ENCODE measurements around the gene LRP6.

The LRP6 gene

GRCh38 chr12:12301122-12301521 is 34.3 kb upstream of the LRP6 start:
- Histone ChIP-seq H3K4me3 (ENCODE audit: severe bottlenecking) (no peak overlapping the region), H3K27ac (ENCODE audit: poor library complexity, severe bottlenecking) (no peak overlapping the region), H3K9me3 (ENCODE audit: severe bottlenecking) (no peaks in the 10 kb centered on the region), H3K4me1 (ENCODE audit: insufficient read depth, poor library complexity, severe bottlenecking) (no peaks in the 10 kb centered on the region), H3K36me3 (ENCODE audit: low read depth) (no peaks in the 10 kb centered on the region), H3K27me3 (ENCODE audit: insufficient read depth, poor library complexity, severe bottlenecking) (no peaks in the 10 kb centered on the region)
- ATAC-seq (ENCODE audit: low read depth) (no peak), DNase-seq (ENCODE audit: low spot score) (no peak)
- TF ChIP-seq CTCF (IDR thresholded peaks at IDR 0.05; ENCODE audit: poor library complexity, severe bottlenecking), result no peak

DNA sequence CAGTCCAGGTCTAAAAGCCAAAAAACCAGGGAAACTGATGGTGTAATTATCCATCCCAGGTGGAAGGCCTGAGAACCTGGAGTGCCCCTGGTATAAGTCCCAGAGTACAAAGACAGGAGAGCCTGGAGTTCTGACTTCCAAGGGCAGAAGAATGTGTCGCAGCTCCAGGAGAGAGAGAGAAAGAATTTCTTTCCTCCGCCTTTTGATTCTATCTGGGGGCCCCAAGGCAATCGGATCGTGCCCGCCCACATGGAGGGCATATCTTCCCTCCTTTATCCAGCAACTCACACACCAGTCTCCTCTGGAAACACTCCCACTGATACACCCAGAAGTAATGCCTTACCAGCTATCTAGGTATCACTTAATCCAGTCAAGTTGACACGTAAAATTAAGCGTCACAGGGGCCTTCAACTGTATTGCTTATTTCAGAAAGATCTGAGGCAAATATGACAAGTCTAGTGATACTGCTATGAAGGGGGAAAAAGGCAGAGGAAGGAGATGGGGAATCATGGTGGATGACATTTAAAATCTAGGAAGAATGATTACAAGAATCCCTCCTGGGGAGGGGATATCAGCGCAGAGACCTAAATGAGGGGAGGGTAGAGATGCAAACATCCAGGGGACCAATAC is 30.5 kb upstream of the LRP6 start:
- H3K27ac ChIP-seq (ENCODE audit: poor library complexity, severe bottlenecking), result no peak overlapping the region

GRCh38 chr12:12294215-12295005 is 27.6 kb upstream of the LRP6 start:
- DNase-seq (ENCODE audit: low spot score) (no peak), ATAC-seq (ENCODE audit: low read depth) (no peak)
- no peak overlapping the region for H3K27ac ChIP-seq (ENCODE audit: poor library complexity, severe bottlenecking)

More for the DNA sequence above, 30.5 kb upstream of the LRP6 start:
- ATAC-seq (ENCODE audit: low read depth), result no peak
- DNase-seq (ENCODE audit: low spot score), result no peak
- no peaks in the 10 kb centered on the region for H3K36me3 ChIP-seq (ENCODE audit: low read depth)
- H3K27me3 ChIP-seq (ENCODE audit: insufficient read depth, poor library complexity, severe bottlenecking), result no peaks in the 10 kb centered on the region
- no peaks in the 10 kb centered on the region for H3K9me3 ChIP-seq (ENCODE audit: severe bottlenecking)
- TF ChIP-seq CTCF (IDR thresholded peaks at IDR 0.05; ENCODE audit: poor library complexity, severe bottlenecking), result no peak
- H3K4me3 ChIP-seq (ENCODE audit: severe bottlenecking), result no peak overlapping the region
- H3K4me1 ChIP-seq (ENCODE audit: insufficient read depth, poor library complexity, severe bottlenecking), result no peaks in the 10 kb centered on the region

GRCh38 chr12:12290206-12290605 is 23.4 kb upstream of the LRP6 start:
- no peak for ATAC-seq (ENCODE audit: low read depth)
- Histone ChIP-seq H3K27me3 (ENCODE audit: insufficient read depth, poor library complexity, severe bottlenecking) (no peaks in the 10 kb centered on the region), H3K9me3 (ENCODE audit: severe bottlenecking) (no peaks in the 10 kb centered on the region), H3K4me1 (ENCODE audit: insufficient read depth, poor library complexity, severe bottlenecking) (no peaks in the 10 kb centered on the region), H3K36me3 (ENCODE audit: low read depth) (no peaks in the 10 kb centered on the region), H3K4me3 (ENCODE audit: severe bottlenecking) (no peak overlapping the region), H3K27ac (ENCODE audit: poor library complexity, severe bottlenecking) (no peak overlapping the region)
- DNase-seq (ENCODE audit: low spot score), result no peak
- TF ChIP-seq CTCF (IDR thresholded peaks at IDR 0.05; ENCODE audit: poor library complexity, severe bottlenecking), result no peak

More at GRCh38 chr12:12294215-12295005, 27.6 kb upstream of the LRP6 start:
- no peaks in the 10 kb centered on the region for H3K4me1 ChIP-seq (ENCODE audit: insufficient read depth, poor library complexity, severe bottlenecking)
- no peaks in the 10 kb centered on the region for H3K27me3 ChIP-seq (ENCODE audit: insufficient read depth, poor library complexity, severe bottlenecking)
- no peaks in the 10 kb centered on the region for H3K9me3 ChIP-seq (ENCODE audit: severe bottlenecking)
- TF ChIP-seq CTCF (IDR thresholded peaks at IDR 0.05; ENCODE audit: poor library complexity, severe bottlenecking), result no peak
- H3K4me3 ChIP-seq (ENCODE audit: severe bottlenecking), result no peak overlapping the region
- H3K36me3 ChIP-seq (ENCODE audit: low read depth), result no peaks in the 10 kb centered on the region

- DNase-seq (ENCODE audit: low spot score), result no peak
- no peaks in the 10 kb centered on the region for H3K27me3 ChIP-seq (ENCODE audit: insufficient read depth, poor library complexity, severe bottlenecking)
- no peaks in the 10 kb centered on the region for H3K36me3 ChIP-seq (ENCODE audit: low read depth)
- ATAC-seq (ENCODE audit: low read depth), result no peak
- H3K27ac ChIP-seq (ENCODE audit: poor library complexity, severe bottlenecking), result no peak overlapping the region
- no peaks in the 10 kb centered on the region for H3K4me1 ChIP-seq (ENCODE audit: insufficient read depth, poor library complexity, severe bottlenecking)
- no peaks in the 10 kb centered on the region for H3K9me3 ChIP-seq (ENCODE audit: severe bottlenecking)
- H3K4me3 ChIP-seq (ENCODE audit: severe bottlenecking), result no peak overlapping the region
- TF ChIP-seq CTCF (IDR thresholded peaks at IDR 0.05; ENCODE audit: poor library complexity, severe bottlenecking), result no peak
Measured at GRCh38 chr12:12286441-12286840, 19.6 kb upstream of the LRP6 start.
